ENCODE results near the gene CHST13.
"Not testable (repeated sequence)": the region's sequence is repeated elsewhere in the genome, so short reads cannot be mapped to it uniquely, and the experiment has no call there.

The CHST13 gene

GRCh38 chr3:126534716-126535115, 10.8 kb downstream of the CHST13 start:
- peaks cover 10% of the 10 kb centered on the region for H3K27me3 Mint-ChIP-seq
- not testable (repeated sequence) for DNase-seq; H3K9me3 Mint-ChIP-seq; H3K27ac Mint-ChIP-seq; ATAC-seq; H3K4me3 Mint-ChIP-seq; H3K36me3 Mint-ChIP-seq (ENCODE audit: low read depth); H3K4me1 Mint-ChIP-seq

GRCh38 chr3:126535636-126536035, 11.7 kb downstream of the CHST13 start:
- H3K4me1 Mint-ChIP-seq = peaks cover 2% of the 10 kb centered on the region
- DNase-seq (no peak), ATAC-seq (no peak)
- H3K4me3 Mint-ChIP-seq = no peak overlapping the region
- no peaks in the 10 kb centered on the region for H3K36me3 Mint-ChIP-seq (ENCODE audit: low read depth)
- no peak overlapping the region for H3K27ac Mint-ChIP-seq
- H3K9me3 Mint-ChIP-seq = peaks cover 4% of the 10 kb centered on the region
- H3K27me3 Mint-ChIP-seq = peaks cover 15% of the 10 kb centered on the region

- Mint-ChIP-seq H3K4me3 (no peak overlapping the region), H3K9me3 (peaks cover 4% of the 10 kb centered on the region), H3K27ac (no peak overlapping the region), H3K27me3 (peaks cover 15% of the 10 kb centered on the region), H3K36me3 (ENCODE audit: low read depth) (no peaks in the 10 kb centered on the region), H3K4me1 (peaks cover 5% of the 10 kb centered on the region)
- DNase-seq (no peak), ATAC-seq (no peak)
Measured at GRCh38 chr3:126536126-126536525, 12.2 kb downstream of the CHST13 start.

- Mint-ChIP-seq H3K9me3 (peaks cover 4% of the 10 kb centered on the region), H3K36me3 (ENCODE audit: low read depth) (no peaks in the 10 kb centered on the region), H3K27me3 (peaks cover 15% of the 10 kb centered on the region), H3K4me3 (no peak overlapping the region), H3K27ac (no peak overlapping the region), H3K4me1 (peaks cover 5% of the 10 kb centered on the region)
- ATAC-seq (no peak), DNase-seq (no peak)
Measured at GRCh38 chr3:126537116-126537729, 13.3 kb downstream of the CHST13 start.

GRCh38 chr3:126537730-126538281, 13.9 kb downstream of the CHST13 start:
- no peak for DNase-seq
- ATAC-seq = no peak
- H3K36me3 Mint-ChIP-seq (ENCODE audit: low read depth) = no peaks in the 10 kb centered on the region
- peaks cover 4% of the 10 kb centered on the region for H3K9me3 Mint-ChIP-seq
- H3K27ac Mint-ChIP-seq = no peak overlapping the region
- peaks cover 15% of the 10 kb centered on the region for H3K27me3 Mint-ChIP-seq
- no peak overlapping the region for H3K4me3 Mint-ChIP-seq
- H3K4me1 Mint-ChIP-seq = peaks cover 5% of the 10 kb centered on the region

- Mint-ChIP-seq H3K27ac (no peak overlapping the region), H3K4me1 (peaks cover 5% of the 10 kb centered on the region), H3K36me3 (ENCODE audit: low read depth) (no peaks in the 10 kb centered on the region), H3K27me3 (peaks cover 15% of the 10 kb centered on the region), H3K4me3 (no peak overlapping the region), H3K9me3 (peaks cover 4% of the 10 kb centered on the region)
- DNase-seq (no peak), ATAC-seq (no peak)
Measured at GRCh38 chr3:126538316-126538715, 14.4 kb downstream of the CHST13 start.

GRCh38 chr3:126538966-126539365, 15.0 kb downstream of the CHST13 start:
- Mint-ChIP-seq H3K9me3 (peaks cover 4% of the 10 kb centered on the region), H3K27ac (no peak overlapping the region), H3K4me1 (peaks cover 5% of the 10 kb centered on the region), H3K27me3 (peaks cover 9% of the 10 kb centered on the region), H3K36me3 (ENCODE audit: low read depth) (no peaks in the 10 kb centered on the region), H3K4me3 (no peak overlapping the region)
- DNase-seq (no peak), ATAC-seq (no peak)

GRCh38 chr3:126539558-126540250, 15.7 kb downstream of the CHST13 start:
- ATAC-seq = no peak
- no peak for DNase-seq
- Mint-ChIP-seq H3K9me3 (peaks cover 4% of the 10 kb centered on the region), H3K4me1 (peaks cover 5% of the 10 kb centered on the region), H3K27ac (no peak overlapping the region), H3K36me3 (ENCODE audit: low read depth) (no peaks in the 10 kb centered on the region), H3K27me3 (peaks cover 9% of the 10 kb centered on the region), H3K4me3 (no peak overlapping the region)

GRCh38 chr3:126540342-126540849, 16.4 kb downstream of the CHST13 start:
- Mint-ChIP-seq H3K4me3 (no peak overlapping the region), H3K36me3 (ENCODE audit: low read depth) (no peaks in the 10 kb centered on the region), H3K9me3 (peaks cover 4% of the 10 kb centered on the region), H3K4me1 (peaks cover 5% of the 10 kb centered on the region), H3K27ac (no peak overlapping the region), H3K27me3 (peaks cover 5% of the 10 kb centered on the region)
- DNase-seq = no peak
- ATAC-seq = no peak

- no peak for ATAC-seq
- Mint-ChIP-seq H3K27ac (no peak overlapping the region), H3K4me3 (no peak overlapping the region), H3K9me3 (peaks cover 4% of the 10 kb centered on the region), H3K36me3 (ENCODE audit: low read depth) (no peaks in the 10 kb centered on the region), H3K27me3 (peaks cover 5% of the 10 kb centered on the region), H3K4me1 (peaks cover 5% of the 10 kb centered on the region)
- DNase-seq = no peak
Measured at GRCh38 chr3:126540951-126541627, 17.1 kb downstream of the CHST13 start.

- Mint-ChIP-seq H3K36me3 (ENCODE audit: low read depth) (no peaks in the 10 kb centered on the region), H3K27me3 (peaks cover 5% of the 10 kb centered on the region), H3K27ac (no peak overlapping the region), H3K4me3 (no peak overlapping the region), H3K4me1 (peaks cover 5% of the 10 kb centered on the region), H3K9me3 (peaks cover 4% of the 10 kb centered on the region)
- no peak for DNase-seq
- ATAC-seq = no peak
Measured at GRCh38 chr3:126541628-126542339, 17.8 kb downstream of the CHST13 start.

GRCh38 chr3:126542340-126543241, 18.6 kb downstream of the CHST13 start:
- ATAC-seq = no peak
- peaks cover 5% of the 10 kb centered on the region for H3K4me1 Mint-ChIP-seq
- no peaks in the 10 kb centered on the region for H3K36me3 Mint-ChIP-seq (ENCODE audit: low read depth)
- no peak overlapping the region for H3K4me3 Mint-ChIP-seq
- no peak for DNase-seq
- peaks cover 5% of the 10 kb centered on the region for H3K27me3 Mint-ChIP-seq
- peaks cover 4% of the 10 kb centered on the region for H3K9me3 Mint-ChIP-seq
- H3K27ac Mint-ChIP-seq = no peak overlapping the region

- Mint-ChIP-seq H3K27ac (no peak overlapping the region), H3K4me3 (no peak overlapping the region), H3K27me3 (peaks cover 7% of the 10 kb centered on the region), H3K4me1 (peaks cover 5% of the 10 kb centered on the region), H3K9me3 (peaks cover 4% of the 10 kb centered on the region), H3K36me3 (ENCODE audit: low read depth) (no peaks in the 10 kb centered on the region)
- DNase-seq = no peak
- ATAC-seq = no peak
Measured at GRCh38 chr3:126543457-126544061, 19.6 kb downstream of the CHST13 start.
